ENCODE data around the gene ZNF862.

- TF ChIP-seq CTCF (IDR thresholded peaks at IDR 0.05), result no peak
- TF ChIP-seq POLR2A (IDR thresholded peaks at IDR 0.05), result no peak
- TF ChIP-seq EP300 (IDR thresholded peaks at IDR 0.05), result no peak
Observed at GRCh38 chr7:149828357-149829309, 9.5 kb upstream of the ZNF862 start.
